Stimulated activated naive CD8-positive, alpha-beta T cell treated with anti-CD3 and anti-CD28 coated beads, Interleukin-15, Interleukin-2, amounts not matched to agents 100 U/mL and 50 U/mL, for 24 hours (primary cell): ENCODE results near the gene RHOC.

Experiments used
- ATAC-seq: fragments of 150-1000 bp; cut with Tn5 transposase; one replicate; pipeline ENCODE4 v1.10.0; 2021
- DNase-seq: peaks from one replicate; pipeline ENCODE4 v3.0.0; 2021

RHOC gene

DNA sequence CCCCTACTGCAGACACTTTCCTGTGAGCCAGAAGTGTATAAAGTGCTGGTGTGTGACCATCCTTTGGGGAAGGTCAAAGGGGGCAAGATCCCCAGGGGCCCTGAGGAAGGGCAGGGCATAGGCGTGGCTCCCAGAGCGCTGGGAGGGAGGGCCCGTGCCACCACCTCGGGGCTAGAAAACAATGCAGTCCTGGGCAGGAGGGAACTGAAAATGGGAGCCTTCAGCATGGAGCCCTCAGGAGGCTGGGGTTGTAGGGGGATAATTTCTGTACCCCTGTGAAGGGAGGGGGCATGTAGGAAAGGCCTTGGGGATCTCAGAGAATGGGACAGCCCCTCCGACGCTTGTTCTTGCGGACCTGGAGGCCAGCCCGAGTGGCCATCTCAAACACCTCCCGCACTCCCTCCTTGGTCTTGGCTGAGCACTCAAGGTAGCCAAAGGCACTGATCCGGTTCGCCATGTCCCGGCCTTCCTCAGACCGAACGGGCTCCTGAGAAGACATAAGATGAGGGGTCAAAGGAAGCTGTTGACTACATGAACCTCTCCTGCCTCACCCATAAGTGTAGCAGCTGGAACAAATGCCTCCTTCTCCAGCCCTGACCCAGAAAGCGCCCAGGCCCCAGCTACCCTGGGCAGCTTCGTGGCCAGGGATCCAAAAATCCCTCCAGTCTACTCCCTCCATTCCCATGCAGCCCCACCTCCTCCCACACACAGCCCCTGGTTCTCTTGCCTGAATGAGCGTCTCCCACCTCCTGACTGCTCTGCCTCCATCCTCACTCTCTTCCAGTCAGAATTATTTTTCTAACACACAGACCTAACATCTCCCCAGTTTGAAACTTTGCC lies 5.5 kb downstream of the RHOC start:
- no peak for DNase-seq
- no peak for ATAC-seq

DNA sequence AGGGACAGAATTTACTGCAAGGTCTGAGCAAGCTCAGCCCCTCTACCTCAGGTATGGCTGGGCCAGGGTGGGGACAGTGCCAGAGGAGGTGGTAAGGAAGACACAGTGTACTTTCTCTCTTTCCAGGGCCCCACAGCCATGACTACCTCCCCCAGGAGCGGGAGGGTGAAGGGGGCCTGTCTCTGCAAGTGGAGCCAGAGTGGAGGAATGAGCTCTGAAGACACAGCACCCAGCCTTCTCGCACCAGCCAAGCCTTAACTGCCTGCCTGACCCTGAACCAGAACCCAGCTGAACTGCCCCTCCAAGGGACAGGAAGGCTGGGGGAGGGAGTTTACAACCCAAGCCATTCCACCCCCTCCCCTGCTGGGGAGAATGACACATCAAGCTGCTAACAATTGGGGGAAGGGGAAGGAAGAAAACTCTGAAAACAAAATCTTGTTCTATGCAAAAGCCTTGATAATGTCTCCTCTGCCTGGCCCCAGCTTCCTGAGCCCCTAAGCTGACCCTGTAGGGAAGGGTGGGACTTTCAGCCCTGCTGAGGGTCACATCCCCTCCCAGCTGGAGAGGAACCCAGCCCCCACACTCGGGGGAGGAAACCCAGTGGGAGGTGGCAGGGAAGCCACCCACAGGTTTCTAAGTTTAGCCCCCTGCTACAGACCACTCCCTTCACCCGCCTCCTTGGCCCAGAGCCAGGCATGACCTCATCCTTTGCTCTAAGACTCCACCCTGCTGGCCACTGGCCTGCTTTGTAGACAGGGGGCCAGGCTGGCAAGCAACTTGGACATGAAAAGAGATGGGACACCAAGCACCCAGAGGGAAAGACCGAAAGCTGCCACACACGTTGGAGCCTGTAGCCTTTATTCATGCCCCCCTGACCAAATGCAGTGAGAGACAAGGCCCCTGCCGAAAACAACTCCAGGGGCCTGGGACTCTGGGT lies 6.4 kb downstream of the RHOC start:
- peak; percentile 16 for ATAC-seq
- peak; percentile 85 for DNase-seq

DNA sequence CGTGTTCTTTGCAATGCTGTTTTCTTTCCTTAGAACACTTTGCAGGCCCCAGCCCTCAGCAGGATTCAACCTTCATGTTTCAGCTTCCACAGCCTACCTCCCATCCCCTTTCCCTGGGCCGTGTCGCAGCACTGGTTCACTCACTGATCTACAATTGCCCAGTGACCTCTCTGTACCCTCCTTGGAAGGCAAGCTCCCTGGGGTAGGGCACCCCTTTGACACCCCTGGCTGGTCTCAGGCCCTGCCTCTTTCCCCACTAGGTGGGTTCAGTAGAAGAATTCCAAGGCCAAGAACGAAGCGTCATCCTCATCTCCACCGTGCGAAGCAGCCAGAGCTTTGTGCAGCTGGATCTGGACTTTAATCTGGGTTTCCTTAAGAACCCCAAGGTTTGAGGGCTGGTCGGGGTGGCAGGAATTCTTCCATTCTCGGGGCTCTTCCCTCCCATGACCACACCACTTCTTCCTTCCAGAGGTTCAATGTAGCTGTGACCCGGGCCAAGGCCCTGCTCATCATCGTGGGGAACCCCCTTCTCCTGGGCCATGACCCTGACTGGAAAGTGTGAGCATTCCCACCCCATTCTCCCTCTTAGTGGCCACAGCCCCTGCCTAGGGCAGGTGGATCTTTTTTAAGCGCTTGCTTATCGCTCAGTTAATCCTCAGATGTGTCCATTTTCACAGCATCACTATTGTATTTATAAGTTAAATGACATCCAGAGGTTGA lies 7.3 kb downstream of the RHOC start:
- DNase-seq, result no peak
- peak; percentile 51 for ATAC-seq

DNA sequence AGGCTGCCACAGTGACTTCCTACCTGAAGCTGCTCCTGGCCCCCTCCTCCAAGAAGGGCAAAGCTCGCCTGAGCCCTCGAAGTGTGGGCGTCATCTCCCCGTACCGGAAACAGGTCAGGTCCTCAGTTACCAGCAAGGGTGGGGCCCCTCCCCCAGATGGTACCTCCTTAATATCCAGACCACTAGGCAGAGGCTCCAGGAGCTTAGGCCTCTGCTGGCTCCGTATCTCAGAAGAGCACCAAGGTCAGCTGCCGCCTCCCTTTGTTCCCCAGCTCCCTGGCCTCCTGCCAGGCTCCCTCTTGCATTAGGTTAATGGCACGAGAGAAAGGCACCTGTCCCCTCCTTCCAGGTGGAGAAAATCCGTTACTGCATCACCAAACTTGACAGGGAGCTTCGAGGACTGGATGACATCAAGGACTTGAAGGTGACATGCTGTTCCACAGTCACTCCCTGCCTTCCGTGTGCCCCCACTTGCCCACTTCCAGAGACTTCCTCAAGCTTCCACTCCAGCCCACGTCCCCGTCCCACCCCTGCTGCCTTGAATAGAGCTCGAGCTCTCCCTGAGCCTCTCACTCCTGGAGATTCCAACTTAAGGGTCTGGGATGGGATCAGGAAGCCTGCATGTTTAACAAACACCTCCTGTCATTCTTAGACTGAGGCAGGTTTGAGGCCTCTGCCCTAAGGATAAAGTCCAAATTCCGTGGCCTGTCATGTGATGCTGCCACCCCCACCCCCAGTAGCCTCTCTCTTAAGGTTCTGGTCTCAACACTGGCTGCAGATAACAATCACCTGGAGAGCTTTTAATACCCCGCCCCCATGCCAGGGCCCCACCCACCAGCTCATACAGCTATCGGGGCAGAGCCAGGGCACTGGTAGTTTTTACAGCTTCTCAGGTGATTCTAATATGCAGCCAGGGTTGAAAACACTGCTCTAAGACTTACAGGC lies 8.3 kb downstream of the RHOC start:
- ATAC-seq (no peak), DNase-seq (no peak)

GRCh38 chr1:112697781-112698201 lies 9.1 kb downstream of the RHOC start:
- DNase-seq (no peak), ATAC-seq (no peak)

- DNase-seq (no peak), ATAC-seq (no peak)
Observed at GRCh38 chr1:112696578-112697314, 10.2 kb downstream of the RHOC start.

DNA sequence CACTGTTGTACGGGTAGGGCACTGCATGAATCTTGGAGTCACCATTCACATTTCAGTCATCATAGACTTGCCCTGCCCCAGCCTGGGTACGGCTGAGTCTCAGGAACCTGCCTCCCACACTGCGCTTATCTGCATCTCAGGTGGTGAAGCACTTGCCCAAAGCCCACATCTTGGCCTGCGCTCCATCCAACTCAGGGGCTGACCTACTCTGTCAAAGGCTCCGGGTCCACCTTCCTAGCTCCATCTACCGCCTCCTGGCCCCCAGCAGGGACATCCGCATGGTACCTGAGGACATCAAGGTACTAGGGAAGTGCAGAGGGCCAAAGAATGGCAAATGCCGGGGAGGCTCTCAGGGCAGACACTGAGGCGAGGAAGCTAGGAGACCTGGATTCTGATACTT lies 11.7 kb downstream of the RHOC start:
- DNase-seq (no peak), ATAC-seq (no peak)

DNA sequence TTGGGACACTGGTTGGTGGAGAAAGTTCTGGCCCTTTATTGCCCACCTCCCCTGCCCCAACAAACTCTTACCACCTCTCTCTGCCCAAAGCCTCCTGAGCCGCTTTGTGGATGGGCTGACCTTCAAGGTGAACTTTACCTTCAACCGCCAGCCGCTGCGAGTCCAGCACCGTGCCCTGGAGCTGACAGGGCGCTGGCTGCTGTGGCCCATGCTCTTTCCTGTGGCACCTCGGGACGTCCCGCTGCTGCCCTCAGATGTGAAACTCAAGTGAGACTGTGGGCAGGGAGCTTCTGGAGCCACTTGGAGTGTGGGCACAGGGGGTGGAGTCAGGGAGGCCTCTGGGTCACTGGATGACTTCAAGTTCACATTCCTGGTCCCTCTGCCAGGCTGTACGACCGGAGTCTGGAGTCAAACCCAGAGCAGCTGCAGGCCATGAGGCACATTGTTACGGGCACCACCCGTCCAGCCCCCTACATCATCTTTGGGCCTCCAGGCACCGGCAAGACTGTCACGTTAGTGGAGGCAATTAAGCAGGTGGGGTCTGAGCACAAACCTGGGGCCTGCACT lies 12.5 kb downstream of the RHOC start:
- no peak for ATAC-seq
- no peak for DNase-seq

DNA sequence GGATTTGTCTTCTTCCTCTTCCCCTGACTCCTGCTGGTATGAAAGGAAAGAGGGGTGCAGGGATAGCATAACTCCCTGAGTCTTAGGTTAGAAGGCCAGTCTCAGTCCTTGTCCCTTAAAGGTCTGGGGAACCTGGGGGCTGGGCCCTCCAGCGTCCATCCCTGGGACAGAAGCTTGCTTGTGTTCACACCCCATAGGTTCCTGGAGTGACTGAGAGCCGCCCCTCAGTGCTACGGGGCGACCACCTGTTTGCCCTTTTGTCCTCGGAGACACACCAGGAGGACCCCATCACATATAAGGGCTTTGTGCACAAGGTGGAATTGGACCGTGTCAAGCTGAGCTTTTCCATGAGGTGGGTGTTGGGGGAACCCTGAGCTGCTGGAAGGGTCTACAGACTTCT lies 13.1 kb downstream of the RHOC start:
- no peak for DNase-seq
- no peak for ATAC-seq

DNA sequence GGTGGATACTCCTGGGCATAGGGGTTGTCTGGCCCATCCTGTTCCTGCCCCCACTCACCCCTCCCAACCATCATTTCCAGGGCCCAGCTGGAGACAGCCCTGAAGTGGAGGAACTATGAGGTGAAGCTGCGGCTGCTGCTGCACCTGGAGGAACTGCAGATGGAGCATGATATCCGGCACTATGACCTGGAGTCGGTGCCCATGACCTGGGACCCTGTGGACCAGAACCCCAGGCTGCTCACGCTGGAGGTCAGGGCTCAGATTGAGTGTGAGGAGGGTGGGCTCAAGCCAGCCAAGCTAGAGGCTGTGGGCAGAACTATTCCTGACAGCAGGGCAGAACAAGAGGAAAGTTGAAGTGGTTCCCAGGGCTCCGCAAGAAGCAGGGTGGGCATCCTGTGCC lies 14.2 kb downstream of the RHOC start:
- no peak for ATAC-seq
- DNase-seq, result no peak

GRCh38 chr1:112689842-112690237 lies 17.1 kb downstream of the RHOC start:
- ATAC-seq, result no peak

GRCh38 chr1:112689196-112689841 lies 17.6 kb downstream of the RHOC start:
- ATAC-seq (no peak), DNase-seq (no peak)

More at GRCh38 chr1:112689842-112690237, 17.1 kb downstream of the RHOC start:
- no peak for DNase-seq

DNA sequence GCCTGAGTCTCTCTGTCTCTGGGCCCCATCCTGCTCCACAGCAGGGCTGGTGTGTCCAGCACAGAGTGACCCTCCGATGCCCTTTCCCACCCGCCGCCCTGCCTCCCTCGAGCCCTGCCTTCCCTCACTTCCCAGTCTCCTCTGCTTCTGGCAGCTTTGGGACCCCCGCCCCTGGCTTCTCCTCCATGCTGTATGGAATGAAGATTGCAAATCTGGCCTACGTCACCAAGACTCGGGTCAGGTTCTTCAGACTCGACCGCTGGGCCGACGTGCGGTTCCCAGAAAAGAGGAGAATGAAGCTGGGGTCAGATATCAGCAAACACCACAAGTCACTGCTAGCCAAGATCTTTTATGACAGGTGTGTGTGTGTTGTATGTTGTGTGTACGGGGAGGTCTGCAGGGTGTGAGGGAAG lies 18.1 kb downstream of the RHOC start:
- no peak for DNase-seq
- ATAC-seq, result no peak

DNA sequence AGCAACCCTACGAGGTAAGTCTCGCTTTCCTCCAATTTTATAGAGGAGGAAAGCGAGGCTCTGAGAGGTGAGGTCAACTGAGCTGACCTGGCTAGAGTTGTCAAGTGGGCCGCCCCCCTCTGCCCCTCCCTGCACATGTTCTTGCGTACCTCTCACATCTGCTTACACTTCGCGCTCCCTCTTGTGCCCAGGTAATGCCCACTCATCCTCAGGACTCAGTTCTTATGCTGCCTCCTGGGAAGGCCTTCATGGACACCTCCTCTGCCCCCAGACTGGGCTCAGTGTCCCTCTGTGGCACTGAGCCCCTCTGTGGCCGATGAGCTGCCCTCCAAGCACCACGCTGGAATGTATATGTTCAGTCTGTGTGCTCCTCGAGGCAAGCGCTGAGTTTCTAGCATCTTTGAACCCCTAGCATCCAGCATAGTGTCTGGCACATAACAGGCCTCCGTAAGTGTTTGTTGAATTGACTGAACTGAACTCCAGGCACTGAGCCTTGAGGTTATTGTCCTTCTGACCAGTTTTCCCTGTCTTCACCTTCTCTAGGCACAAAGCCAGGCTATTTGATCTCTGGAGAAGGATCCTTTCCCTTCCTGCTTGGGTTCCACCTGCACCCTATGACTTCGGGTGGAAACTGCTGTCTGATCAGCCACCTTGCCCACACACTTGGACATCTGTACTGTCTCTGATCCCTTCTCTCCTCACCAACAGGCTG lies 19.0 kb downstream of the RHOC start:
- ATAC-seq, result no peak
- no peak for DNase-seq

- DNase-seq (no peak), ATAC-seq (no peak)
Observed at GRCh38 chr1:112687361-112687760, 19.6 kb downstream of the RHOC start.

DNA sequence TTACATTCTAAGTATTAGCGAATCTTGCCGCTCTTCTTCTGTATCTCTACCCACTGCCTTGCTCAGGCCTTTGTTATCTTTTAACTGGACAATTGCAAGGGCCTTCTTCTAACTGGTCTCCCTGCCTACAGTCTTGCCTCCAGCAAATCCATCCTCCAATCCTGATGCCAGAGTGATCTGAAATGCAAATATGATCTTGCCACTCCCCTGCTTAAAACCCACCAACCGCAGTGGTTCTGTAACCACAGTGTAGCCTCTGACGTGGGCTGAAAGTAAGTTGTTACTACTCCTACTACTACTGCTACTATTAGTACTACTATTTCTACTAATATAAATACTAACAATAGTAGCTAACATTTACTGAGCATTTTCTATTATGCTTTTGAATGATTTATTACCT lies 20.1 kb downstream of the RHOC start:
- ATAC-seq (no peak), DNase-seq (no peak)

GRCh38 chr1:112686417-112686816 lies 20.5 kb downstream of the RHOC start:
- ATAC-seq (no peak), DNase-seq (no peak)

DNA sequence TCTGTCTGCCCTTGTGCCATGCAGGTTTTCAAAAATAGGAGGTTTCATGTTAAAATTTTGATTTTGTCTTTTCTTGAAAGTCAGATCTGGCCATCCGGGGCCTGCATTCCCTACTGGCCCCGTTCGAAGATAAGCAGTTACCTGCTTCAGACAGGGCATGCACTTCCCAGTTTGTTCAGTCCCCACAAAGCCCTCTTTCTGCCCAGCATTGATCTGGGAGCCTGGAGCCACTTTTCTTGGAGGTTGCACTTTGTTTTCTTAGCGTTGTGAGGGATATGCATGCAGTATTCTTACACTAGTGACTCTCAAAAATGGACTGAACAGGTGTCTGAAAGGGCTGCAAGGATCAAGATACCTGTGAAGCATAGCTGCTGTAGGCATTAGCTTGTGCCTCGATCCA lies 21.0 kb downstream of the RHOC start:
- no peak for ATAC-seq
- no peak for DNase-seq

DNA sequence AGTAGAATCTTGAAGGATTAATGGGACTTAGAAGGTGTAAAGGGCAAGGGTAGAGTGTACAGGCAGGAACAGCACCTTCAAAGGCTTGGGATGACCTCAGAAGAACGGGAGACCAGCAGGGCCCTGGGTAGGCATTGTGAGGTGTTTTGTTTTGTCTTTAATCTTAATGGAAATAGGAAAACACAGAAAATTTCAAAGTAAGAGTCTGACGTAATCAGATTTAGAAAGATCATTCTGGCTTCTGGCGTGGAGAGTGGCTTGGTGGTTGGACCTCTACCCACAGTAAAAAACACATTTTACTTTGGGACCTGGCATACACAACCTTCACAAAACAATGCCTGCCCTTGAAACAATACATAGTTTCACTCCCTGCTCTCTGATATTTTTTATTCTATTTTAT lies 28.3 kb downstream of the RHOC start:
- DNase-seq, result no peak
- ATAC-seq, result no peak
